Ectodermal cell (in vitro differentiated cells): ENCODE data around the gene TKTL1.
"Not testable (repeated sequence)": the region's sequence is repeated elsewhere in the genome, so short reads cannot be mapped to it uniquely, and the experiment has no call there.

Source experiments
- H3K27ac ChIP-seq: 2 replicates; pipeline ENCODE4 v1.7.0; 2013; ENCODE audit warnings: mild to moderate bottlenecking, low read depth, low read length; ENCODE audit not compliant: insufficient read depth, poor library complexity, severe bottlenecking
- H3K27me3 ChIP-seq: 2 replicates; pipeline ENCODE4 v1.7.0; 2013; ENCODE audit warnings: mild to moderate bottlenecking, low read length; ENCODE audit not compliant: insufficient read depth, control insufficient read depth, poor library complexity, severe bottlenecking
- H3K36me3 ChIP-seq: one replicate; pipeline ENCODE4 v1.7.0; 2013; ENCODE audit warnings: low read length; ENCODE audit not compliant: control insufficient read depth, insufficient read depth
- H3K4me1 ChIP-seq: one replicate; pipeline ENCODE4 v1.7.0; 2013; ENCODE audit warnings: low read length; ENCODE audit not compliant: control insufficient read depth, insufficient read depth
- H3K4me3 ChIP-seq: 2 replicates; pipeline ENCODE4 v1.7.0; 2013; ENCODE audit warnings: low read depth, low read length, control low read depth; ENCODE audit not compliant: insufficient read depth
- H3K9me3 ChIP-seq: 2 replicates; pipeline ENCODE4 v1.7.0; 2013; ENCODE audit warnings: mild to moderate bottlenecking, low read length, moderate library complexity; ENCODE audit not compliant: control insufficient read depth
- WGBS, 2 experiments: methylation state at CpG; one replicate each; pipeline ENCODE4 v1.1.7; 2013; ENCODE audit warnings: missing lambda C conversion rate in 2 of 2; 5-methylcytosine and 5-hydroxymethylcytosine counted together

The TKTL1 gene

DNA sequence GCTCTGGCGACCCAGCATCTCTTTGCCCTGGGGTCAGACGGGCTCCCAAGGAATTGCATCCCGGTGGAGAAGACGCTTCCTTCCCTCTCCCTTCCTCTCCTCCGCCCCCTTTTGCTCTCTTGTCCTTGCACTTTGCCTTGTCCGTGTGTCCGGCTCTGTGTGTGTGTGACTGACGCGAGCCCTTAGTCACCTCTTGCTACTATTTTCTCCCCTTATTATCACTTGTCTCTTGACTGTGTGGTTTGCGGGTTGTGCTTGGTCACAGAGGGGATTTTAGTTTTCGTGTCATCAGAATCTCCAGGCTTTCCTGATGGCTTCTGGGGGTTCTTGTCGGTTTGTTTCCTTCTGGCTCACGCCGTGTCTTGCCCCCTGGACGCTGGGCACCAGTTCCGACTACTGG is 47.5 kb downstream of the TKTL1 start:
- no CpG with 5 or more reads among the region's 16 CpGs for WGBS, 2 experiments
- not testable (repeated sequence) for H3K36me3 ChIP-seq, H3K4me3 ChIP-seq, H3K4me1 ChIP-seq, H3K27me3 ChIP-seq, H3K9me3 ChIP-seq, H3K27ac ChIP-seq

DNA sequence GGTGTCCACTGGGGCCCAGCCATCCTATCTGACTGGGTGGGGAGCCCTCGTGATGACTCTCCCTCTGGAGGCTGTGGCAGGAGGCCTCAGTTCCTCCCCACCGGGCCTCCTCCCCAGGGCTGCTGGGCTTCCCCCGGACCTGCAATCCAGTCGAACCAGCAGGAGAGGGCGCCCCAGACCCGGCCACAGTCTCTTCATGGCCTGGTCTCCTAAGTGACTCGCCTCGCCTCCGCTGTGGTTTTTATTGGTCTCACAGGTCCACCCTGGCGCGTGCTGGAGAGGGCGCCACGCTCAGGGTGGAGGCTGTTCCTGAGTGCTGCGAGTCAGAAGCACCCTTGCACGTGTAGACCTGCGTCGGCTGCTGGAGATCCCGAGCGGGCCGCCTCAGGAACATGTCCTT is 48.0 kb downstream of the TKTL1 start:
- H3K36me3 ChIP-seq, H3K4me3 ChIP-seq, H3K4me1 ChIP-seq, H3K9me3 ChIP-seq, H3K27me3 ChIP-seq, H3K27ac ChIP-seq: not testable (repeated sequence)
- no CpG with 5 or more reads among the region's 20 CpGs for whole genome bisulfite sequencing, 2 experiments

DNA sequence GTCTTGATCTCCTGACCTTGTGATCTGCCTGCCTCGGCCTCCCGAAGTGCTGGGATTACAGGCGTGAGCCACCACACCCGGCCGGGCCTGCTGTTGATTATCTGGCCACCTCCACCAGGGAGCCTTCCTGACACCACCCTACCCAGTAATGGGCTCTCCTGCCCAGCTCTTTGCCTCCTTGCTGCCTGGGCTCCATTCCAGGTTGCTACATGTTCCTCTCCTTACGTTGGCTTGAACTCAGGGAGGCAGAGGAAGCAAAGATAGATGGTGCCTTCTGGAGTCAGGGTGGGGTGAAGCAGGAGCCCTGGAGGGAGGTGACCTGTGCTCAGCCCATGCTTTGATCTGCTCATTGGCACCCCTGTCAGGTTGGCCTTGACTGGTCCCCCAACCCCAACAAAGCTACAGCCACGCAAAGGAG is 52.5 kb downstream of the TKTL1 start:
- H3K9me3 ChIP-seq: no peaks in the 10 kb centered on the region
- no peaks in the 10 kb centered on the region for H3K27me3 ChIP-seq
- no peak overlapping the region for H3K27ac ChIP-seq
- H3K4me1 ChIP-seq: no peaks in the 10 kb centered on the region
- peaks cover 29% of the 10 kb centered on the region for H3K36me3 ChIP-seq
- WGBS, 2 experiments: 93 to 96% methylated on average over 6 of the region's 7 CpGs
- no peak overlapping the region for H3K4me3 ChIP-seq

DNA sequence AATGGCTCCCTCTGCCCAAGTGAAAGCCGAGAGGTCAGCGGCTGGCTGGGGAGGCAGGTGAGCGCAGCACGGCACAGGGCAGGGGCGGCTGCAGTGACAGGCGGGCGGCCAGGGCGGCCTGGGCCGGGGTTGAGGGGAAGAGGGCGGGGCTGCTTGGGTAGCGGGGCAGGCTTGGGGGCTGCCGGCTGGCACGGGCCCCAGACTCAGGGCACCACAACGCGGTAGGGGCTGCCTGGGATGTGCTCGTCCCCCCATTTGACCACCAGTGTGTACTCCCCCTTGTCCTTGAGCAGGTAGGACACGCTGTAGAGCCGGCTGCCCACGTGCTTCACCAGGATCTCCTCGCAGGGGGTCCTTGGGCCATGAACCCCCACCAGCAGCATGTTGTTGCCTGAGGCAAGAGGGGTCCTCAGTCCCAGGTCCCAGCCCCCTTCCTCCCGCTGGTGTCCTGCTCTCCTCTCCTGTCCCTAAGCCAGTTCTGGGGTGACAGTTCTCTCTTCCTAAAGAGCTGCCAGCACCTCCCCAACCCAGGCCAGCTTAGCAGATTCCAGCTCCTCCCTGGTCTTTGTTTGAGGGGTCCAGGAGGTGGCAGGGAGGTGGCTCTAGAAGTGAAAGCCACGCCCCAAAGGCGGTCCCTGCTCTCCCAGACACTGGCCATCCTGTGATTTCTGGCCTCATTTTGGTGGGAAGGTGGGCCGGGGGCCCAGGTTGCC is 53.2 kb downstream of the TKTL1 start:
- Histone ChIP-seq H3K36me3 (peaks cover 34% of the 10 kb centered on the region), H3K9me3 (no peaks in the 10 kb centered on the region), H3K27ac (peak overlapping the region; percentile 26), H3K4me1 (no peaks in the 10 kb centered on the region), H3K27me3 (no peaks in the 10 kb centered on the region), H3K4me3 (no peak overlapping the region)
- 93 to 95% methylated on average over 24 of the region's 24 CpGs for WGBS, 2 experiments

DNA sequence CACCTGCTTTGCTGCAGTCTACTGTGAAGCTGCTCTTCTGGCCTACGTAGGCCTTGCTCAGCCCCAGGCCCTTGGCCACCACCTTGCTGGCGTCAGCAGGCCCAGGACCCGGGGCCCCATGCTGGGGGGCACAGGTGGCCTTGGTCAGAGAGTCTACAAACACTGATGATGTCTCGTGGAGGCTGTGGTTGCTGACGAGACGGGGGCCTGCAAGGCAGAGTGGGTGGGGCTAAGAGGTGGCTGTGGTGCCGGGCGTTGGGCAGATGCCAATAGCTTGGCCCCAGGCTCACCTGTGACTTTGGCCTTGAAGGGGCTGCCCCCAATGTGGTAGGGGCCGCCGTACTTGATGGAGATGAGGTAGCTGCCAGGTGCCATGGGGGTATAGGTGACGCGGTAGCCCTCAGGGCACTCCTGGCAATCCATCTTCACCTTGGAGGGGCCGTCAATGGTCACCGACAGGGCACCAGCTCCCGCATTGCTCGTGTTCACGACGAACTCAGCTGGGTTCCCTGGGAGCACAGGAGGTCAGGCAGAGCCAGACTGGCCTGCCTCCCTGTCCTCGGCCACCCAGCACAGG is 53.9 kb downstream of the TKTL1 start:
- Histone ChIP-seq H3K4me1 (no peaks in the 10 kb centered on the region), H3K9me3 (no peaks in the 10 kb centered on the region), H3K27ac (no peak overlapping the region), H3K27me3 (no peaks in the 10 kb centered on the region), H3K36me3 (peaks cover 40% of the 10 kb centered on the region), H3K4me3 (no peak overlapping the region)
- 93 to 95% methylated on average over 19 of the region's 19 CpGs for WGBS, 2 experiments

DNA sequence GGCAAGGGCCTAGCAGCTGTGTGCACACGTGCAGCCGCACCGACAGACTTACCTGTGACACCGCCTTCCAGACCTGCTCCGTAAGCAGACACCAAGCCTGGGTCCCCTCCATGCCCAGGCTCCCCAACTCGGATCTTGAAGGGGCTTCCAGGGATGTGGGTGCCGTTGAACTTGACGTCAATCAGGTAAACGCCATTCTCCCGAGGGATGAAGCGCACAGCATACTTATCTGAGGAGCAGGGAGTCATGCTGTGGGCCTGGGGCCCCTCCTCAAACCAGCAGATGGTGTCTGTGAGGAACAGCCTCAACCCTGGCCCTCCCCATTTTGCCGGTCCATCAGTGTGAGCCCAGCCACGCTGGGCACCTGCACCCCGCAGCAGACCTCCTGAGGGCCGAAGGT is 54.4 kb downstream of the TKTL1 start:
- Histone ChIP-seq H3K36me3 (peaks cover 41% of the 10 kb centered on the region), H3K27me3 (no peaks in the 10 kb centered on the region), H3K9me3 (no peaks in the 10 kb centered on the region), H3K27ac (no peak overlapping the region), H3K4me3 (no peak overlapping the region), H3K4me1 (no peaks in the 10 kb centered on the region)
- 95 to 96% methylated on average over 15 of the region's 15 CpGs for WGBS, 2 experiments

DNA sequence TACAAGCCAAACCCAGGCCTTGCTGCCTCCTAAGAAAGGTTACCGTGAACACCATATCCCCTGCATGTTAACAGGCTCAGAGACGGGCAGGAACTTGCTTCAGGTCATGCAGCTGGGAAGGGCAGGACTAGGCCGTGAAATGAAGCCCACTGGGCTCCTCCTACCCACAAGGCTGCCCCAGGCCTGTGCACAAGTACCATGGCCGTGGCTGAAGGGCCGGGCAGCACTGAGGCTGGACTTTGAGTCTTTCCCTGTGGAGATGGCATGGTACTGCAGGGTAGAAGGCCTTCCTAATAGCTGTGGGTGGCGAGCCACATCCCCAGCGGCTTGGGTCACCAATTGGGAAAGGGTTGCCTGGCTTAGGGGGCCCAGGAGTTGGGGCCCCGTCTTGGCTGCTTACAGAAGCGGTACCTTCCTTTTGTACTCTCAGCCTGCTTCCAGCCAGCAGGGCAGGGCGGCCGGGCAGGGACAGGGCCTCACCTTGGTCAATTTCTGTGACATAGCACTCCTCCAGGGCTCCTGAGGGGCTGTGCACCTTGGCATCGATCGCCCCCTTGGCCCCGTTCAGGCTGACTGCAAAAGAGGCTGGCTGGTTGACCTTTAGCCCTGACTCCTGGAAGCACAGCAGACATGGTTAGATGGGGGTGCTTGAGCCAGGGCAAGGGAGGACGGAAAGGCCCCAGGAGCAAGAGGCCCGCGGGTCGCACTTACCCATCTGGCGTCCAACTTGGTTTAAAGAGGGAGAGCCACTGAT is 55.0 kb downstream of the TKTL1 start:
- Histone ChIP-seq H3K27ac (peak overlapping the region; percentile 26), H3K9me3 (no peaks in the 10 kb centered on the region), H3K27me3 (no peaks in the 10 kb centered on the region), H3K36me3 (peaks cover 41% of the 10 kb centered on the region), H3K4me1 (no peaks in the 10 kb centered on the region), H3K4me3 (no peak overlapping the region)
- WGBS, 2 experiments: 94 to 97% methylated on average over 19 of the region's 19 CpGs

DNA sequence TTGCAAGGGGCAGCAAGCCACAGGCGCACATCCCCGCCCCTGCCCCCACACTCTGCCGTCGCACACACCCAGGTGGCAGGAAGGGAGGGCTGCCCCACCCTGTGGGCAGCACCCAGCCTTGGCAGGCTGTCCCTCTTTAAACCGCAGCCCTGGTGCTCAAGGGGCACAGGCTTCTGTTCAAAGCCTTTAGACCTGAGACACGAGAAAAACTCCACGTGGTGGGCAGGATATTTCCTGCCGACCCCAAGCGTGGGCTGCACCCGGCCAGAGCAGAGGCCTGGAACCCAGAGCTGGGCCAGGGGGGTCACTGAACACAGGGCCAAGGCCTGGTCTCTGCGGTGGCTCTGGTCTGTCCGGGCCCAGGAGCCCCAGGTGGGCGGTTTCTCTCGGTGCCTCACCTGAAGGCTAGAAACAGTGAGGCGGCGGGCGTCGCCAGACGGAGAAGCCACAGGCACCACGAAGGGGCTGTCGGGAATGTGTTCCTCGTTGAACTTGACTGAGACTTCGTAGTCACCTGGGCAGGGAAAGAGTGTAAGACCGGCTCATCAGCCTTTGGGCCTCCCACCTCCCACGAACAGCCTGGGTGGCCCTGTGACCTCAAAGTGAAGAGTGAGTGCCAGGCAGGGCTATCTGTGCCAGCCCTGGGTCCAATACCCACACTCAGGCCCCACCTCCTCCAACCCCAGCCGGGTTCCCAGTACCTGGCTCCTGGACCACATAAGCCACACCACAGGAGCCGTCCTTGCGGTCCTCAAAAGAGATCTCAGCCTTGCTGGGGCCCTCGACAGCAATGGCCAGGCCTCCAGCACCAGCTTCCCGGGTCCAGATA is 55.8 kb downstream of the TKTL1 start:
- Histone ChIP-seq H3K9me3 (no peaks in the 10 kb centered on the region), H3K27me3 (no peaks in the 10 kb centered on the region), H3K4me1 (no peaks in the 10 kb centered on the region), H3K4me3 (no peak overlapping the region), H3K27ac (no peak overlapping the region), H3K36me3 (peaks cover 44% of the 10 kb centered on the region)
- 96% methylated on average over 30 of the region's 30 CpGs for WGBS, 2 experiments

DNA sequence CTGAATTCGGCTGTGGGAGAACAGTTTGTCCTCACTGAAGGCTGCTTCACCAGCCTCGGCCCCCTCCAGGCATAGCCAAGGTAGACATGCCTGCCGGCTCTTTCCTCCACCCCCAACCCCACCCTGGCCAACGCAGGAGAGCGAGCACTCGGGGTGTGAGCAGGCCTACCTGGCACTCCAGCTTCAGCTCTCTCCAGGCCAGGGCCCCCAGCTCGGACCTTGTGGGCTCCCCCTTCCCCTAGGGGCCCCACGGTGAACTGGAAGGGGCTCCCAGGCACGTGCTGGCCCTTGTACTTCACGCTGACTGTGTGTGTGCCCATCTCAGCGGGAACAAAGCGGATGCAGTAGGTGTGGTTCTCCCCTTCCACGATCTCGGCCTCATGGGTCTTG is 56.4 kb downstream of the TKTL1 start:
- Histone ChIP-seq H3K4me3 (no peak overlapping the region), H3K27me3 (no peaks in the 10 kb centered on the region), H3K9me3 (no peaks in the 10 kb centered on the region), H3K4me1 (no peaks in the 10 kb centered on the region), H3K36me3 (peaks cover 45% of the 10 kb centered on the region), H3K27ac (no peak overlapping the region)
- 94% methylated on average over 14 of the region's 14 CpGs for WGBS, 2 experiments

DNA sequence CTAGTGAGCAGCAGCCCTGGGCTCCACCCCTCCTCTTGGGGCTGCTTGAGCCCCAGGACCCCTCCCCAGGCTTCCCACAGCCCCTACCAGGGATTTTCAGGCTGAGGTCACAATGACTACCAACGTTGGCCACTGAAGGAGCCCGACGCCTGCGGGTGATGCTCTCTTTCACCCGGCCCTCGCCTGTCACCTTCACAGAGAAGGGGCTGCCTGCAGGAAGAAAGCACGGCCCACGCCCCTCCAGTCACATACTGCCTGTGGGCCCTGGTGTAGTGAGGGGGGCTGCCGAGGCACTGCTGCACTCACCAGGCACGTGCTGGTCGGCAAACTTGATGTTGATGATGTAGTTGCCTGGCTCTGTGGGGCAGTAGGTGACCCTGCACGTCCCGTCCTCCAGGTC is 56.9 kb downstream of the TKTL1 start:
- Histone ChIP-seq H3K9me3 (no peaks in the 10 kb centered on the region), H3K4me1 (no peaks in the 10 kb centered on the region), H3K36me3 (peaks cover 49% of the 10 kb centered on the region), H3K27ac (no peak overlapping the region), H3K27me3 (no peaks in the 10 kb centered on the region), H3K4me3 (no peak overlapping the region)
- 96 to 97% methylated on average over 13 of the region's 13 CpGs for WGBS, 2 experiments
